ENCODE results near the gene HSF5. TPM values are rescaled to one million over a fixed set of nuclear protein-coding genes. Genes with fewer than 3 reads are reported as not detected.

HSF5 gene
- total and polyA plus RNA-seq, 2 of the 13 experiments (the other 11 are each of a cell fraction or from before 2014, with no cell fraction given) = not detected

DNA sequence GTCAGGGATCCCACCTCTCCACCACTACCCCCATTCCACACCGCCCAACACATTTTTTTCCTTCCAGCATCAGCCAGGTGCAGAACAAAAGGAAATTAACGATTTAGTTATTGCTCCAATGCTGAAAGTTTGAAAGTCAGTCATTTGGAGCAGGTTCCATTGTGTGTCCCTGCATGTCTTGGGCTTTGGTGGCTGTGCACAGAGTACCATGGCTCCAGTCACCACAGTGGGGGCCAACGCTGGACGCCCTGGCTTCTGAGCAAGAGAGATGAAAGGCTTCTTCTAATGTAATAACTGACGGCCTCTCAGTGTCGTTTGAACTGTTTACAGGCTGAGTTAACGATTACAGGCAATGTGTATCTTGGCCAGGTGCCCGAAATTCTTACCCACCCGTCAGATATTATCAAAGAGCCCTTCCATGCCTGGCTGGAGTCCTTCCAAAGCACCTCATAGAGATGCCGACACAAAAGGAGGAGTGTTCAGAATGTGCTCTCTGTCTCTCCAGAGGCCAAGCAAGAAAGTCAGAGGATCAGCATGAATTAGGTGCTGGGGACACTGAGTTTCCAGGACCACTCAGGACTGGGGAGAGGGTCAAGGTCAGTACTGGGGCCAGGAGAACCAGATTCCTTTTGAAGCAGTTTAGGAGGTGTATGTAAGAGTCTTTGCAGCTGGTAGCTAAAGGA is 96.8 kb downstream of the HSF5 start (continued):
- TF ChIP-seq, protein P1, sequence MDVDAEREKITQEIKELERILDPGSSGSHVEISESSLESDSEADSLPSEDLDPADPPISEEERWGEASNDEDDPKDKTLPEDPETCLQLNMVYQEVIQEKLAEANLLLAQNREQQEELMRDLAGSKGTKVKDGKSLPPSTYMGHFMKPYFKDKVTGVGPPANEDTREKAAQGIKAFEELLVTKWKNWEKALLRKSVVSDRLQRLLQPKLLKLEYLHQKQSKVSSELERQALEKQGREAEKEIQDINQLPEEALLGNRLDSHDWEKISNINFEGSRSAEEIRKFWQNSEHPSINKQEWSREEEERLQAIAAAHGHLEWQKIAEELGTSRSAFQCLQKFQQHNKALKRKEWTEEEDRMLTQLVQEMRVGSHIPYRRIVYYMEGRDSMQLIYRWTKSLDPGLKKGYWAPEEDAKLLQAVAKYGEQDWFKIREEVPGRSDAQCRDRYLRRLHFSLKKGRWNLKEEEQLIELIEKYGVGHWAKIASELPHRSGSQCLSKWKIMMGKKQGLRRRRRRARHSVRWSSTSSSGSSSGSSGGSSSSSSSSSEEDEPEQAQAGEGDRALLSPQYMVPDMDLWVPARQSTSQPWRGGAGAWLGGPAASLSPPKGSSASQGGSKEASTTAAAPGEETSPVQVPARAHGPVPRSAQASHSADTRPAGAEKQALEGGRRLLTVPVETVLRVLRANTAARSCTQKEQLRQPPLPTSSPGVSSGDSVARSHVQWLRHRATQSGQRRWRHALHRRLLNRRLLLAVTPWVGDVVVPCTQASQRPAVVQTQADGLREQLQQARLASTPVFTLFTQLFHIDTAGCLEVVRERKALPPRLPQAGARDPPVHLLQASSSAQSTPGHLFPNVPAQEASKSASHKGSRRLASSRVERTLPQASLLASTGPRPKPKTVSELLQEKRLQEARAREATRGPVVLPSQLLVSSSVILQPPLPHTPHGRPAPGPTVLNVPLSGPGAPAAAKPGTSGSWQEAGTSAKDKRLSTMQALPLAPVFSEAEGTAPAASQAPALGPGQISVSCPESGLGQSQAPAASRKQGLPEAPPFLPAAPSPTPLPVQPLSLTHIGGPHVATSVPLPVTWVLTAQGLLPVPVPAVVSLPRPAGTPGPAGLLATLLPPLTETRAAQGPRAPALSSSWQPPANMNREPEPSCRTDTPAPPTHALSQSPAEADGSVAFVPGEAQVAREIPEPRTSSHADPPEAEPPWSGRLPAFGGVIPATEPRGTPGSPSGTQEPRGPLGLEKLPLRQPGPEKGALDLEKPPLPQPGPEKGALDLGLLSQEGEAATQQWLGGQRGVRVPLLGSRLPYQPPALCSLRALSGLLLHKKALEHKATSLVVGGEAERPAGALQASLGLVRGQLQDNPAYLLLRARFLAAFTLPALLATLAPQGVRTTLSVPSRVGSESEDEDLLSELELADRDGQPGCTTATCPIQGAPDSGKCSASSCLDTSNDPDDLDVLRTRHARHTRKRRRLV (CRISPR knock-in tag; IDR thresholded peaks at IDR 0.05) = peak; percentile 96
- TF ChIP-seq, protein P2, sequence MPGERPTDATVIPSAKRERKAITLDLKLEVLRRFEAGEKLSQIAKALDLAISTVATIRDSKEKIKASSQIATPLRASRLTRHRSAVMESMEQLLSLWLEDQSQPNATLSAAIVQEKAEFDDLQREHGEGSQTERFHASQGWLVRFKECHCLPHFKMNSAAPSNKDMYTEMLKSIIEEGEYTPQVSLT (CRISPR knock-in tag; IDR thresholded peaks at IDR 0.05; ENCODE audit: borderline replicate concordance, low read depth) = 0 out of 2 replicates have a peak, but pooled peaks have one; percentile 91
- peak; percentile 87 for TF ChIP-seq THAP11 (CRISPR knock-in tag; IDR thresholded peaks at IDR 0.05)
- TF ChIP-seq, protein P3, sequence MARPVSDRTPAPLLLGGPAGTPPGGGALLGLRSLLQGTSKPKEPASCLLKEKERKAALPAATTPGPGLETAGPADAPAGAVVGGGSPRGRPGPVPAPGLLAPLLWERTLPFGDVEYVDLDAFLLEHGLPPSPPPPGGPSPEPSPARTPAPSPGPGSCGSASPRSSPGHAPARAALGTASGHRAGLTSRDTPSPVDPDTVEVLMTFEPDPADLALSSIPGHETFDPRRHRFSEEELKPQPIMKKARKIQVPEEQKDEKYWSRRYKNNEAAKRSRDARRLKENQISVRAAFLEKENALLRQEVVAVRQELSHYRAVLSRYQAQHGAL (CRISPR knock-in tag; IDR thresholded peaks at IDR 0.05; ENCODE audit: not compliant biosample characterization) = peak; percentile 89
- no peak for TF ChIP-seq TAF15 (IDR thresholded peaks at IDR 0.05; ENCODE audit: low read depth, low read length, poor library complexity, severe bottlenecking)
- TF ChIP-seq ZNF878 (CRISPR knock-in tag; IDR thresholded peaks at IDR 0.05) = peak; percentile 99
- no peak for TF ChIP-seq ZNF136 (CRISPR knock-in tag; IDR thresholded peaks at IDR 0.05; ENCODE audit: low read depth)
- peak; percentile 83 to 90; a peak in 3 of 4 replicates for TF ChIP-seq NR2F1 (CRISPR knock-in tag; IDR thresholded peaks at IDR 0.05)
- peak; percentile 20; the same call in 1 of the 2 replicates for TF ChIP-seq ZNF672 (CRISPR knock-in tag; IDR thresholded peaks at IDR 0.05)
- TF ChIP-seq, protein P4, sequence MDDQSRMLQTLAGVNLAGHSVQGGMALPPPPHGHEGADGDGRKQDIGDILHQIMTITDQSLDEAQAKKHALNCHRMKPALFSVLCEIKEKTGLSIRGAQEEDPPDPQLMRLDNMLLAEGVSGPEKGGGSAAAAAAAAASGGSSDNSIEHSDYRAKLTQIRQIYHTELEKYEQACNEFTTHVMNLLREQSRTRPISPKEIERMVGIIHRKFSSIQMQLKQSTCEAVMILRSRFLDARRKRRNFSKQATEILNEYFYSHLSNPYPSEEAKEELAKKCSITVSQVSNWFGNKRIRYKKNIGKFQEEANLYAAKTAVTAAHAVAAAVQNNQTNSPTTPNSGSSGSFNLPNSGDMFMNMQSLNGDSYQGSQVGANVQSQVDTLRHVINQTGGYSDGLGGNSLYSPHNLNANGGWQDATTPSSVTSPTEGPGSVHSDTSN (CRISPR knock-in tag; IDR thresholded peaks at IDR 0.05; ENCODE audit: borderline replicate concordance) = peak; percentile 58; the same call in 1 of the 2 replicates
- TF ChIP-seq ZNF788 (CRISPR knock-in tag; IDR thresholded peaks at IDR 0.05; ENCODE audit: borderline replicate concordance) = peak; percentile 98
- no peak for TF ChIP-seq ZNF557 (CRISPR knock-in tag; IDR thresholded peaks at IDR 0.05)
- TF ChIP-seq, protein P5, sequence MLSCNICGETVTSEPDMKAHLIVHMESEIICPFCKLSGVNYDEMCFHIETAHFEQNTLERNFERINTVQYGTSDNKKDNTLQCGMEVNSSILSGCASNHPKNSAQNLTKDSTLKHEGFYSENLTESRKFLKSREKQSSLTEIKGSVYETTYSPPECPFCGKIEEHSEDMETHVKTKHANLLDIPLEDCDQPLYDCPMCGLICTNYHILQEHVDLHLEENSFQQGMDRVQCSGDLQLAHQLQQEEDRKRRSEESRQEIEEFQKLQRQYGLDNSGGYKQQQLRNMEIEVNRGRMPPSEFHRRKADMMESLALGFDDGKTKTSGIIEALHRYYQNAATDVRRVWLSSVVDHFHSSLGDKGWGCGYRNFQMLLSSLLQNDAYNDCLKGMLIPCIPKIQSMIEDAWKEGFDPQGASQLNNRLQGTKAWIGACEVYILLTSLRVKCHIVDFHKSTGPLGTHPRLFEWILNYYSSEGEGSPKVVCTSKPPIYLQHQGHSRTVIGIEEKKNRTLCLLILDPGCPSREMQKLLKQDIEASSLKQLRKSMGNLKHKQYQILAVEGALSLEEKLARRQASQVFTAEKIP (CRISPR knock-in tag; IDR thresholded peaks at IDR 0.05; ENCODE audit: borderline replicate concordance) = no peak
- TF ChIP-seq ZNF589 (CRISPR knock-in tag; conservative IDR thresholded peaks at IDR 0.05) = peak; percentile 94; the same call in 1 of the 2 replicates
- TF ChIP-seq, protein P6, sequence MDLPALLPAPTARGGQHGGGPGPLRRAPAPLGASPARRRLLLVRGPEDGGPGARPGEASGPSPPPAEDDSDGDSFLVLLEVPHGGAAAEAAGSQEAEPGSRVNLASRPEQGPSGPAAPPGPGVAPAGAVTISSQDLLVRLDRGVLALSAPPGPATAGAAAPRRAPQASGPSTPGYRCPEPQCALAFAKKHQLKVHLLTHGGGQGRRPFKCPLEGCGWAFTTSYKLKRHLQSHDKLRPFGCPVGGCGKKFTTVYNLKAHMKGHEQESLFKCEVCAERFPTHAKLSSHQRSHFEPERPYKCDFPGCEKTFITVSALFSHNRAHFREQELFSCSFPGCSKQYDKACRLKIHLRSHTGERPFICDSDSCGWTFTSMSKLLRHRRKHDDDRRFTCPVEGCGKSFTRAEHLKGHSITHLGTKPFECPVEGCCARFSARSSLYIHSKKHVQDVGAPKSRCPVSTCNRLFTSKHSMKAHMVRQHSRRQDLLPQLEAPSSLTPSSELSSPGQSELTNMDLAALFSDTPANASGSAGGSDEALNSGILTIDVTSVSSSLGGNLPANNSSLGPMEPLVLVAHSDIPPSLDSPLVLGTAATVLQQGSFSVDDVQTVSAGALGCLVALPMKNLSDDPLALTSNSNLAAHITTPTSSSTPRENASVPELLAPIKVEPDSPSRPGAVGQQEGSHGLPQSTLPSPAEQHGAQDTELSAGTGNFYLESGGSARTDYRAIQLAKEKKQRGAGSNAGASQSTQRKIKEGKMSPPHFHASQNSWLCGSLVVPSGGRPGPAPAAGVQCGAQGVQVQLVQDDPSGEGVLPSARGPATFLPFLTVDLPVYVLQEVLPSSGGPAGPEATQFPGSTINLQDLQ (CRISPR knock-in tag; IDR thresholded peaks at IDR 0.05) = no peak

Data from HepG2 (cell line).